Muscle layer of colon (tissue), 2 donors: Measurements from ENCODE around the gene CBY3.

Experiments used
- H3K27ac ChIP-seq: one replicate; pipeline ENCODE4 v1.7.0; 2013; ENCODE audit warnings: low read depth, mild to moderate bottlenecking, low read length, moderate library complexity
- H3K27me3 ChIP-seq, 2 donors: one replicate each; pipeline ENCODE4 v1.7.0; 2013; ENCODE audit warnings: low read length in 2 of 2, mild to moderate bottlenecking in 2 of 2; ENCODE audit not compliant: insufficient read depth in 2 of 2, control insufficient read depth in 1 of 2
- H3K36me3 ChIP-seq: one replicate; pipeline ENCODE4 v1.7.0; 2013; ENCODE audit warnings: mild to moderate bottlenecking, low read length; ENCODE audit not compliant: insufficient read depth
- H3K4me1 ChIP-seq: one replicate; pipeline ENCODE4 v1.7.0; 2013; ENCODE audit warnings: mild to moderate bottlenecking, low read length; ENCODE audit not compliant: insufficient read depth
- H3K4me3 ChIP-seq, 2 donors: one replicate each; pipeline ENCODE4 v1.7.0; 2013; ENCODE audit warnings: low read length in 2 of 2, low read depth in 1 of 2, mild to moderate bottlenecking in 1 of 2, moderate library complexity in 1 of 2
- H3K9ac ChIP-seq: one replicate; pipeline ENCODE4 v1.7.0; 2013; ENCODE audit warnings: low read length
- H3K9me3 ChIP-seq: one replicate; pipeline ENCODE4 v1.7.0; 2013; ENCODE audit warnings: mild to moderate bottlenecking, low read length
- donor health status: abdominal sarcoma.
- donor health status: Adenocarcinoma of cecum.

Gene CBY3

DNA sequence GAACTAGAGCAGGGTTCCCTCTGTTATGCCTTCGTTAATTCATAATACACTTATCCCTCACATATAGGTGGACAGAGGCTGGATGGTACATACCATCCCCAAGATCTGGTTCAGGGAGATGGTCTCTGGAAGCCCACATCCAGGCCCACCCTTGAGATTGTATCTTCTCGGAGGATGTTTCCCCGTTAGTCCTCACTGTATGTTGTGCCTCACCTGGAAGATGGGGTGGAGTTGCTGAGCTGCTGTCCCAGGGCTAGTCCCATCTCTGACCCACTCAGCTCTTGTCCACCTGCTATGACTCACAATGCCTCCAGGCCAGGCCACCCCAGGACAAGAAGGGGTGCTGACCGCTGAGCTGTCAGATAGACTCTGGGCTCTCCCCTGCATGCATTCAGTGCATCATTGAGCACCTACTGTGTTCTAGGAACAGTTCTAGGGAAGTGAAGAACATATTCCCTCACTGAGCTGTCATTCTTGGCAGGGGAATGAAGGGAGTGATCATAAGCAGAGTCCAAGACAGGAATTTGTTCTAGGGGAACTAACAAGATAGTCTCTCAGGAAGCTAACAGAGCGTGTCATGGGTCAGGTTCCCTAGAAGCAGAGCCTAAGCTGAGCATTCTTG is at the start of gene CBY3:
Gene CBY3, minus strand, starts transcription at position 255 of the 622 bp plus-strand sequence. Its CDS starts 116 bp downstream, at position 139.
- Histone ChIP-seq H3K9ac (no peak within 1 kb of the TSS), H3K36me3 (no peaks in the 10 kb centered on the region), H3K9me3 (no peaks in the 10 kb centered on the region), H3K27ac (no peak within 1 kb of the TSS), H3K4me1 (peaks cover 9% of the 10 kb centered on the region), H3K27me3 (no peaks in the 10 kb centered on the region), H3K4me3 (no peak within 1 kb of the TSS)

DNA sequence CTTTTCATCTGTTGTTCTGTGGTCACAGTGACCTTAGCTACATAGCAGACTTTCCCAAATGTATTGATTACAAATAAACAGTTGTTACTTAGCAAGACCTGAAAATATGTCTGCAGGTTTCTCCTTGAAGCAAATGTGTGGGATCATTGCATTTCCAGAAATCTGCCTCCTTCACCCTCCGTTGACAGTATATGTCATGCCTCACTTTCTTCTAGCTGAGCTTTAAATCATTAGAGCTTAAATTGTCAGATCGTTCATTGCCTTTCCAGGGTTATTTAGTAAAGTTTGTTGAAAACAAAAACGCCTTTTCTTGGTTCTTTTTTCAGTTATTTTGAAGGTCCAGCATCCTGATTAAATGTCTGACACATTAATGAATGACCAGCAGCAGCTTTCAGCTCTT is 49.5 kb upstream of the CBY3 start:
- H3K4me1 ChIP-seq = peaks cover 23% of the 10 kb centered on the region
- peaks cover 46% of the 10 kb centered on the region for H3K36me3 ChIP-seq
- H3K4me3 ChIP-seq = no peak overlapping the region
- H3K9ac ChIP-seq = no peak overlapping the region
- H3K27ac ChIP-seq = no peak overlapping the region
- H3K27me3 ChIP-seq = no peaks in the 10 kb centered on the region
- no peaks in the 10 kb centered on the region for H3K9me3 ChIP-seq

DNA sequence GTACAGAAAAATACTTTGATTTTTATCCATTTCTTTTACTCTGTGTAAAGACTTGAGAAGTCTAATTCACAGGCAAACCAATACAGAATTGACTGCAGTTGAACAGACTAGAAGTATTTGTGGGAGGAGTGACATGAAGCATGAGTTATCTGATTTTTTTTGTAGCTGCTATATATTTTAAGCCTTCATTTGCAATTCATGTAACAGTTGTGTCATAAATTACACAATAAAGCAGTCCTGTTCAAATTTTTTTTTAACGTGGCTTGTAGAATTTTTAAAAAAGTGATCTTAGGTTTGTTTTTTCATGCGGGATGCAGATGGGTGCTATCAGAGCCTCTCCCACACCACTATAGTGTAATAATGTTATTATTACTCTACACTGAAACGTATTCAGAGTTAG is 48.9 kb upstream of the CBY3 start:
- Histone ChIP-seq H3K4me1 (peaks cover 21% of the 10 kb centered on the region), H3K27ac (no peak overlapping the region), H3K36me3 (peaks cover 52% of the 10 kb centered on the region)

DNA sequence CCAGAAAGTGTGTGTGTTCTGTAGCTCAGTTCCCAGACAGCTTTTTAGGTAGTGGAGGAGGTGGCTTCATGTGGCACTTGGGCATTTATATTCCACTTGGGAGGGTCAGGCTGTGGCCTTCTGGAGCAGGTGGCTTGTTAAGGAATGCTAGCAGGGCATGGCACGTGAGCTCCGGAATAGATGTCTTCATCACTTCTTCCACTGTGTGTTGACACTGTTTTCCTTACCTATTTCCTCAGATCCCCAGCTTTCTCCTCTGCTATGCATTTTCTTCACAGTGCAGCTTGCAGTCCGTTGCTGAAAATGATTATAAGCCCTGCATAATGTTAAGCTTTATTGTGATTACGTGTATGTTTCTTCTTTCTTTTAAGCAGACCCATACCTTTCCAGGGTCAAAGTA is 48.5 kb upstream of the CBY3 start:
- Histone ChIP-seq H3K36me3 (peaks cover 56% of the 10 kb centered on the region), H3K27me3 (no peaks in the 10 kb centered on the region), H3K4me3 (no peak overlapping the region), H3K27ac (no peak overlapping the region), H3K4me1 (peaks cover 17% of the 10 kb centered on the region), H3K9ac (no peak overlapping the region), H3K9me3 (no peaks in the 10 kb centered on the region)

More for the DNA sequence above, 48.9 kb upstream of the CBY3 start:
- Histone ChIP-seq H3K9ac (no peak overlapping the region), H3K9me3 (no peaks in the 10 kb centered on the region), H3K27me3 (no peaks in the 10 kb centered on the region), H3K4me3 (no peak overlapping the region)

DNA sequence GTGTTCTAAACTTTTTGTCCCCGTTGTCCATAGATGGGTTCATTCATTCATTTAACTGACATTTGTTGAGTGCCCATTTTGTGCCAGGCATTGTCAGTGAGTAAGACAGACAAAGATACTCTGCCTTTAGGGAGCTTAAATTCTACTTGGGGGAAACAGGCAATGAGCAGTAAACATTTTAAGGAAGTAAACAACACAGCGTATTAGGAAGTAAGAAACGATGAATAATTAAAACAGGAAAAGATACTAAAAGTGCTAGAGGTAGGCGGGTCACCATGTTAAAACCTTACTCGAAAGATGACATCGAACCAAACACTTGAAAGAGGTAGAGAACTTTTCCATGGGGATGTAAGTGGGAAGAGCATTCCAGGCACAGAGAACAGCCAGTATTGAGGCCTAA is 46.3 kb upstream of the CBY3 start:
- no peaks in the 10 kb centered on the region for H3K27me3 ChIP-seq
- H3K4me3 ChIP-seq = no peak overlapping the region
- H3K4me1 ChIP-seq = peaks cover 8% of the 10 kb centered on the region
- no peak overlapping the region for H3K9ac ChIP-seq
- H3K27ac ChIP-seq = no peak overlapping the region
- H3K36me3 ChIP-seq = peaks cover 78% of the 10 kb centered on the region
- no peaks in the 10 kb centered on the region for H3K9me3 ChIP-seq

DNA sequence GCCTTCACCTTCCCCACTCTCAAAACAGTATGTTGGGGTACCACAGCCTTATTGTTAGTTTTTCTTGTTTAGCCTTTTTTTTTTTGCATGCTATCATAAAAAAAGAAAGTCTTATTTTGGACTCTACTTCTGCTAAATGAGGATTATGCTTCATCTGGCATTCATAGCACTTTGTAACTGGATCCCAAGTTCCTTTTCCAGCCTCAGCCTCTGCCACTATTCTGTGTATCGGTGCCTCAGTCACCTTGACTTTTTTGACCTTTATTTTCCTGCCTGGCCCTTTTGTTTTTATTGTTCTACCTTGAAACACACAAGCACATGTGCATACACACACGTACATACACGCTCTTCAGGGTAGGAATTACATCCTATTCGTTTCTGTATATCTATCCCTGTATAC is 43.3 kb upstream of the CBY3 start:
- peaks cover 84% of the 10 kb centered on the region for H3K36me3 ChIP-seq
- H3K27me3 ChIP-seq = no peaks in the 10 kb centered on the region
- H3K4me1 ChIP-seq = no peaks in the 10 kb centered on the region
- no peaks in the 10 kb centered on the region for H3K9me3 ChIP-seq
- no peak overlapping the region for H3K4me3 ChIP-seq
- H3K9ac ChIP-seq = no peak overlapping the region
- no peak overlapping the region for H3K27ac ChIP-seq

DNA sequence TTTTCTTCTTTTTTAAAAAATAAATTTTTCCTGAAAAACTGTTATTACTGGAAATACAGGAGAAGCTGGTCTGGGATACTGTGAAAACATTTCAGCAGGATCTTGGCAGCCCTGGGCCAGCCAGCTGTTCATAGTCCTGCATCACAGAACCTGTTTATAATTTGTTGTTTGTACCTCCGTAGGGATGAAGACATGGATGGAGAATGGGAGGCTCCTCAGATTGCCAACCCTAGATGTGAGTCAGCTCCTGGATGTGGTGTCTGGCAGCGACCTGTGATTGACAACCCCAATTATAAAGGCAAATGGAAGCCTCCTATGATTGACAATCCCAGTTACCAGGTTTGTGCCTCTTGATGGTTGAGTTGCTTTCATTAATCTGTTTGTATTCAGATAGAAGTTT is 39.4 kb upstream of the CBY3 start:
- Histone ChIP-seq H3K27ac (no peak overlapping the region), H3K27me3 (no peaks in the 10 kb centered on the region), H3K9me3 (no peaks in the 10 kb centered on the region), H3K4me1 (no peaks in the 10 kb centered on the region), H3K4me3 (no peak overlapping the region), H3K36me3 (peaks cover 85% of the 10 kb centered on the region), H3K9ac (no peak overlapping the region)

DNA sequence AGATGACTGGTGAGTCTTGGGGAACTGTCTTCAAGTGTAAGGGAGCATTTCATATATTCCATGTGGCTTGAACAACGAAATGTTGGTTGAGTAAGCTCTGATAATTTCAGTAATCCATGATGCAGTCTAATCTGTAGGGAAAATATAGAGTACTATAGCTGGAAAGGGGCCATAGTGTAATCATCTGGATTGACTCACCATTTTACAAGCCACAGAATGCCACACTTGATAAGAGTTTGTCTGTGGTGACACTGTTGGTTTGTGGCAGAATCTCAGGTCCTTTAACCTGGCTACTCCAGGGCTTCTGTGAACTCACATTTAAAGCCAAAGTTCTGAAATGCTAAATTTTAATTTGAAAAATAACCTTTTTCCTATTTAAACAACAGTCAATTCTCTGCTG is 35.5 kb upstream of the CBY3 start:
- no peaks in the 10 kb centered on the region for H3K27me3 ChIP-seq
- H3K4me1 ChIP-seq = no peaks in the 10 kb centered on the region
- H3K9ac ChIP-seq = no peak overlapping the region
- H3K9me3 ChIP-seq = no peaks in the 10 kb centered on the region
- no peak overlapping the region for H3K27ac ChIP-seq
- H3K4me3 ChIP-seq = no peak overlapping the region
- peaks cover 63% of the 10 kb centered on the region for H3K36me3 ChIP-seq

DNA sequence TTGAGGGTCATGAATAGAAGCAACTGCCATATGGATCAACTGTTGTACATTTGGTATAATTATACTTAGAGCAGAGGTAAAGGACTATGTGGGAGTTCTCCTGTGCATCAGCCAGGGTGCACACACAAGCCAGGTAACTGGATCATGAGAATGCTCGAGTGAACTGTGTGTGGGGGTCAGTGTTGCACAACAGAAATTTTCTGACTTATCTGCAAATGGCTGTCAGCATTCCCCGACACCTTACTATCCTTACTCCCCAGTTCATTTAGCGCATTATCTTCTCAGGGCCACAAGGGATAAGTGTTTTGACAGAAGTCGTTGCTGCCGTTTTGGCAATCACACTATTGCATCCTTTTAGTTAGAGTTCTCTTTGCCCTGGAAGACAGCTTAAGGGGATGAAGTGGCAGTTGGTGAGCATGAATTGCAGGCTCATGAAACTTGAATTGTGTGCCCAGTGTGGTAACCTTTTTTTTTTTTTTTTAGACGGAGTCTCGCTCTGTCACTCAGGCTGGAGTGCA is 19.6 kb upstream of the CBY3 start:
- H3K9me3 ChIP-seq = no peaks in the 10 kb centered on the region
- no peaks in the 10 kb centered on the region for H3K27me3 ChIP-seq
- H3K4me1 ChIP-seq = peaks cover 24% of the 10 kb centered on the region
- no peak overlapping the region for H3K4me3 ChIP-seq
- no peak overlapping the region for H3K27ac ChIP-seq
- H3K36me3 ChIP-seq = no peaks in the 10 kb centered on the region
- H3K9ac ChIP-seq = no peak overlapping the region

DNA sequence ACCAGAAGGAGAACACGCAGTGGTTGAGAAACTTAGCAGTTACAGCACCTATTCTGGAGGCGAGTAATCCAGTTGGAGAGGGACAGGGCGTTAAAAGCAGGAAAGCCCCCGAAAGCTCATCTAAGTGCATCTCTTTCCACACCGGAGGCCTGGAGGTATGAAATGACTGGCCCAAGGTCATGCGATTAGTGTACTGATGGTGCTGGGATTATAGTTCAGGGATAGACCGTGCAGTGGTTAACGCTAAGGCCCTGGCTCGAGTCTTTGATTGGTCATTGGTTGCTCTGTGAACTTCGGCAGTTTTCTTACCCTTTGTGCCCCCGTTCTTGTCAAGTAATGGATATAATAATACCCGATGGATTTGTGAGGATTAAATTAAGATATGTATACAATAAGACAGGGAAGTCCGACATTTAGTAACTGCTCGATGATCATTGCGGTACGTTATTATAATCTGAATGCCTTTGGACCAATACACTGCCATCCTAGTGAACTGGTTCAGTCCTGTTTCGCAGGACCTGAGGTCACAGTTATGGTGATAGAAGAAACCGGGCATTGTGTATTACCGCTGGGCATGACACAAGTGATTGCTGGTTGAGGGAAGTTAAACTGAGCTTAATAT is 18.9 kb upstream of the CBY3 start:
- H3K4me1 ChIP-seq = peaks cover 24% of the 10 kb centered on the region
- H3K27me3 ChIP-seq = no peaks in the 10 kb centered on the region
- no peaks in the 10 kb centered on the region for H3K9me3 ChIP-seq
- peak overlapping the region; percentile 94 for H3K9ac ChIP-seq
- peak overlapping the region; percentile 67 to 93 for H3K4me3 ChIP-seq
- H3K27ac ChIP-seq = peak overlapping the region; percentile 89
- H3K36me3 ChIP-seq = no peaks in the 10 kb centered on the region

DNA sequence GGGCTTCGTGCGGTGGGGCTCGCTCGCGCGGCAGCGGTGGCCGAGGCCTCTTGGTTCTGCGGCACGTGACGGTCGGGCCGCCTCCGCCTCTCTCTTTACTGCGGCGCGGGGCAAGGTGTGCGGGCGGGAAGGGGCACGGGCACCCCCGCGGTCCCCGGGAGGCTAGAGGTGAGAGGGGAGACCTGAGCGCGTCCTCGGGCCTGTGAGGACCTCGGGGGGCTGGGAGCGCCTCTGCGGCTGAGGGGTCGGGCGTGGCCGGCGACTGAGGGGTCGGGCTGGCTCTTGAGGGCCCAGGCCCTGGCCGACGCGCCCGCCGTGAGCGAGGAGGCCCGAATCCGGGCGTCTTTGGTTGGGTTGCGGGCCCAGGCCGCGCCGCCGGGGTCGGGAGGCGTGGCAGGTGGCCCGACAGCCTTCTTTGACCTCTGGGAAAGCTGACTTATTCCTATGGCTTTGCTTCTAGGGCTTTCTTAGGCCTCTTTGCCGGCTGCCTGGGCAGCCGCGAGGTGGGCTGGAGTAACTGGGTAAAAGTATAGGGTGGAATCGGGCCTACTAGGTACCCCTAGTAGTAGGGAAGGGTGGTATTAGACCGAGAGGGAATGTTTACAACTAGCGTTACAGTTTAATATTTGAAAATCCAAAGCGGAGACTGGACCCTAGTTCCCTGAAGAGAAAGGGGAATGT is 18.2 kb upstream of the CBY3 start, which contains the start of gene CANX:
Gene CANX, plus strand, starts transcription at position 33 of the 681 bp plus-strand sequence. CDS start 6,715 bp downstream, outside the sequence.
- peaks cover 24% of the 10 kb centered on the region for H3K4me1 ChIP-seq
- peak within 1 kb of the TSS; percentile 94 for H3K9ac ChIP-seq
- peak within 1 kb of the TSS; percentile 67 to 93 for H3K4me3 ChIP-seq
- no peaks in the 10 kb centered on the region for H3K27me3 ChIP-seq
- no peaks in the 10 kb centered on the region for H3K36me3 ChIP-seq
- peak within 1 kb of the TSS; percentile 89 for H3K27ac ChIP-seq
- H3K9me3 ChIP-seq = no peaks in the 10 kb centered on the region
